ENCODE results near the gene ZCCHC17. TPM values are rescaled to one million over a fixed set of nuclear protein-coding genes. Genes with fewer than 3 reads are reported as not detected.

Gene ZCCHC17
- total and polyA plus RNA-seq, 2 donors (not counting 1 experiment from before 2014, with no cell fraction given), result 14.1 to 20.3 TPM

- H3K36me3 ChIP-seq (replicated peaks in 1 of 2; ENCODE audit: control extremely low read depth in 1 of 2, control insufficient read depth in 1 of 2, extremely low read depth in 1 of 2, insufficient read depth in 2 of 2, low read length in 1 of 2), result no peaks in the 10 kb centered on the region
- CTCF ChIA-PET, result interaction anchor here (1.6 to 4.1 kb wide), 3 partner anchors 8 to 16 kb away, joined by 3 to 20 read pairs (median 3); no protein-coding TSS in a partner anchor
- Mint-ChIP-seq H3K9me3 (ENCODE audit: insufficient read depth) (no peaks in the 10 kb centered on the region), H3K27me3 (peaks cover 61% of the 10 kb centered on the region), H3K4me3 (peak overlapping the region; percentile 80), H3K27ac (no peak overlapping the region), H3K4me1 (peaks cover 12% of the 10 kb centered on the region)
- H2AFZ ChIP-seq (ENCODE audit: insufficient read depth, low read depth, low read length, poor library complexity, severe bottlenecking), result no peak overlapping the region
- POLR2A ChIA-PET, result no interaction called here
- H4K20me1 ChIP-seq (ENCODE audit: control insufficient read depth, insufficient read depth, low read length, poor library complexity, severe bottlenecking), result no peaks in the 10 kb centered on the region
- H3K9me3 ChIP-seq (ENCODE audit: control extremely low read depth in 1 of 3, control insufficient read depth in 2 of 3, insufficient read depth in 1 of 3, low read length in 2 of 3), result peaks cover 0 to 10% (median 0%) of the 10 kb centered on the region in 3 donors
- H3K4me3 ChIP-seq (ENCODE audit: control extremely low read depth in 1 of 5, extremely low read depth in 1 of 5, insufficient read depth in 1 of 5, low read depth in 2 of 5, low read length in 4 of 5), result no peak overlapping the region
- peak overlapping the region; percentile 100 for H3K4me2 ChIP-seq (replicated peaks; ENCODE audit: low read depth, low read length, poor library complexity, severe bottlenecking)
- DNase-seq, result no peak
- no peak overlapping the region for H3K27ac ChIP-seq (ENCODE audit: low read length in 2 of 2)
- peaks cover 0 to 61% (median 22%) of the 10 kb centered on the region in 4 experiments for H3K27me3 ChIP-seq (replicated peaks in 1 of 4; ENCODE audit: control extremely low read depth in 1 of 4, control insufficient read depth in 3 of 4, insufficient read depth in 4 of 4, low read length in 3 of 4)
- 13% methylated on average over 1 of the region's 2 CpGs for WGBS (ENCODE audit: insufficient coverage)
- intact Hi-C loops (cut with micrococcal nuclease), result loop anchor here (2.0 kb wide), 1 partner anchor 17 kb away; no protein-coding TSS in a partner anchor
- no peak overlapping the region for H3K9ac ChIP-seq (ENCODE audit: low read length)
- no peak for TF ChIP-seq CTCF (IDR thresholded peaks at IDR 0.05)
- TF ChIP-seq EZH2 (IDR thresholded peaks at IDR 0.05; ENCODE audit: borderline replicate concordance, insufficient read depth, low read depth, low read length, poor library complexity, severe bottlenecking), result no peak
- peaks cover 17 to 18% of the 10 kb centered on the region in 2 donors for H3K4me1 ChIP-seq (ENCODE audit: control insufficient read depth in 2 of 2, insufficient read depth in 2 of 2, low read length in 2 of 2)
- no peak for ATAC-seq (ENCODE audit: low read depth)
- H3K79me2 ChIP-seq (ENCODE audit: control insufficient read depth, insufficient read depth, low read length), result no peaks in the 10 kb centered on the region
Measured at GRCh38 chr1:31412205-31412604, 115.4 kb downstream of the ZCCHC17 start.

- no peak within 1 kb of the TSS for H3K27ac Mint-ChIP-seq
- H3K9me3 Mint-ChIP-seq (ENCODE audit: insufficient read depth), result no peaks in the 10 kb centered on the region
- H3K27me3 Mint-ChIP-seq, result peaks cover 66% of the 10 kb centered on the region
- H3K27me3 ChIP-seq (replicated peaks in 1 of 4; ENCODE audit: control extremely low read depth in 1 of 4, control insufficient read depth in 3 of 4, insufficient read depth in 4 of 4, low read length in 3 of 4), result peaks cover 0 to 61% (median 22%) of the 10 kb centered on the region in 4 experiments
- H3K4me3 ChIP-seq (ENCODE audit: control extremely low read depth in 1 of 5, extremely low read depth in 1 of 5, insufficient read depth in 1 of 5, low read depth in 2 of 5, low read length in 4 of 5), result peak within 1 kb of the TSS; percentile 14 to 86 (median 57)
- H3K79me2 ChIP-seq (ENCODE audit: control insufficient read depth, insufficient read depth, low read length), result no peaks in the 10 kb centered on the region
- H2AFZ ChIP-seq (ENCODE audit: insufficient read depth, low read depth, low read length, poor library complexity, severe bottlenecking), result peak within 1 kb of the TSS; percentile 87
- H3K9me3 ChIP-seq (ENCODE audit: control extremely low read depth in 1 of 3, control insufficient read depth in 2 of 3, insufficient read depth in 1 of 3, low read length in 2 of 3), result peaks cover 0 to 10% (median 0%) of the 10 kb centered on the region in 3 donors
- H3K4me1 Mint-ChIP-seq, result peaks cover 12% of the 10 kb centered on the region
- CTCF ChIA-PET, result interaction anchor here (1.6 to 4.1 kb wide), 2 partner anchors 8 to 17 kb away, joined by 3 to 20 read pairs; no protein-coding TSS in a partner anchor
- WGBS (ENCODE audit: insufficient coverage), result 3% methylated on average over 63 of the region's 63 CpGs
- no peaks in the 10 kb centered on the region for H3K36me3 ChIP-seq (replicated peaks in 1 of 2; ENCODE audit: control extremely low read depth in 1 of 2, control insufficient read depth in 1 of 2, extremely low read depth in 1 of 2, insufficient read depth in 2 of 2, low read length in 1 of 2)
- ATAC-seq (ENCODE audit: low read depth) (peak; percentile 64), DNase-seq (peak; percentile 52)
- intact Hi-C loops (cut with micrococcal nuclease), result loop anchor here (2.0 kb wide), 1 partner anchor 18 kb away; no protein-coding TSS in a partner anchor
- POLR2A ChIA-PET, result no interaction called here
- peaks cover 17 to 18% of the 10 kb centered on the region in 2 donors for H3K4me1 ChIP-seq (ENCODE audit: control insufficient read depth in 2 of 2, insufficient read depth in 2 of 2, low read length in 2 of 2)
- no peak within 1 kb of the TSS for H3K27ac ChIP-seq (ENCODE audit: low read length in 2 of 2)
- peak within 1 kb of the TSS; percentile 71 for H3K9ac ChIP-seq (ENCODE audit: low read length)
- TF ChIP-seq EZH2 (IDR thresholded peaks at IDR 0.05; ENCODE audit: borderline replicate concordance, insufficient read depth, low read depth, low read length, poor library complexity, severe bottlenecking), result no peak
- no peak for TF ChIP-seq CTCF (IDR thresholded peaks at IDR 0.05)
- no peaks in the 10 kb centered on the region for H4K20me1 ChIP-seq (ENCODE audit: control insufficient read depth, insufficient read depth, low read length, poor library complexity, severe bottlenecking)
- peak within 1 kb of the TSS; percentile 89 for H3K4me3 Mint-ChIP-seq
- H3K4me2 ChIP-seq (replicated peaks; ENCODE audit: low read depth, low read length, poor library complexity, severe bottlenecking), result peak within 1 kb of the TSS; percentile 100
Measured at GRCh38 chr1:31412732-31413404, 116.0 kb downstream of the ZCCHC17 start, which contains the start of gene SERINC2. Gene SERINC2 (plus strand): TSS chr1:31413213. CDS start chr1:31413266, 53 bp downstream.

Measured in B cell (primary cell).